Activated T-cell treated with anti-CD3 and anti-CD28 coated beads, Interleukin-2, amount 50 U/mL, for 24 hours (primary cell): ENCODE data around the gene PPM1N.
A peak's percentile ranks its signal among the peaks of the same experiment; 100 is the strongest.

ENCODE experiments used
- DNase-seq: peaks from one replicate; pipeline ENCODE4 v3.0.0-alpha.2; 2020
- H3K27ac Mint-ChIP-seq: 2 replicates; pipeline ENCODE4 v1.8.0; 2020; ENCODE audit warnings: mild to moderate bottlenecking, mixed read lengths
- H3K27me3 Mint-ChIP-seq: 2 replicates; pipeline ENCODE4 v1.8.0; 2020; ENCODE audit warnings: mixed read lengths
- H3K36me3 Mint-ChIP-seq: 2 replicates; pipeline ENCODE4 v1.8.0; 2020; ENCODE audit warnings: low read depth, mixed read lengths
- H3K4me1 Mint-ChIP-seq: 2 replicates; pipeline ENCODE4 v1.8.0; 2020; ENCODE audit warnings: low read depth, mixed read lengths
- H3K4me3 Mint-ChIP-seq: 2 replicates; pipeline ENCODE4 v1.8.0; 2020; ENCODE audit warnings: mild to moderate bottlenecking, moderate library complexity, mixed read lengths
- H3K9me3 Mint-ChIP-seq: 2 replicates; pipeline ENCODE4 v1.8.0; 2020; ENCODE audit warnings: mixed read lengths

Gene PPM1N

GRCh38 chr19:45492627-45493470 lies 5.4 kb upstream of the PPM1N start:
- peak overlapping the region; percentile 60 for H3K4me3 Mint-ChIP-seq
- no peak overlapping the region for H3K27ac Mint-ChIP-seq
- no peak for DNase-seq

GRCh38 chr19:45494261-45494916 lies 3.9 kb upstream of the PPM1N start:
- DNase-seq, result no peak
- H3K9me3 Mint-ChIP-seq, result no peaks in the 10 kb centered on the region
- no peak overlapping the region for H3K27ac Mint-ChIP-seq
- no peak overlapping the region for H3K4me3 Mint-ChIP-seq
- H3K36me3 Mint-ChIP-seq, result no peaks in the 10 kb centered on the region
- H3K27me3 Mint-ChIP-seq, result peaks cover 41% of the 10 kb centered on the region
- peaks cover 37% of the 10 kb centered on the region for H3K4me1 Mint-ChIP-seq

More at GRCh38 chr19:45492627-45493470, 5.4 kb upstream of the PPM1N start:
- peaks cover 28% of the 10 kb centered on the region for H3K4me1 Mint-ChIP-seq
- no peaks in the 10 kb centered on the region for H3K9me3 Mint-ChIP-seq
- no peaks in the 10 kb centered on the region for H3K36me3 Mint-ChIP-seq
- H3K27me3 Mint-ChIP-seq, result peaks cover 40% of the 10 kb centered on the region

- Mint-ChIP-seq H3K4me3 (peak overlapping the region; percentile 69), H3K27me3 (peaks cover 41% of the 10 kb centered on the region), H3K36me3 (no peaks in the 10 kb centered on the region), H3K4me1 (peaks cover 41% of the 10 kb centered on the region), H3K27ac (no peak overlapping the region), H3K9me3 (no peaks in the 10 kb centered on the region)
- DNase-seq, result no peak
Measured at GRCh38 chr19:45495178-45495577, 3.1 kb upstream of the PPM1N start.

- peak; percentile 70 for DNase-seq
Measured at GRCh38 chr19:45496349-45496953, 1.8 kb upstream of the PPM1N start.

GRCh38 chr19:45497791-45498190 lies 452 bp upstream of the PPM1N start:
- H3K27me3 Mint-ChIP-seq, result peaks cover 31% of the 10 kb centered on the region
- DNase-seq, result no peak
- H3K4me1 Mint-ChIP-seq, result peaks cover 48% of the 10 kb centered on the region
- no peak overlapping the region for H3K27ac Mint-ChIP-seq
- no peaks in the 10 kb centered on the region for H3K9me3 Mint-ChIP-seq
- peak overlapping the region; percentile 58 for H3K4me3 Mint-ChIP-seq
- no peaks in the 10 kb centered on the region for H3K36me3 Mint-ChIP-seq

More at GRCh38 chr19:45496349-45496953, 1.8 kb upstream of the PPM1N start:
- Mint-ChIP-seq H3K9me3 (no peaks in the 10 kb centered on the region), H3K36me3 (no peaks in the 10 kb centered on the region), H3K4me3 (peak overlapping the region; percentile 69), H3K27ac (no peak overlapping the region), H3K4me1 (peaks cover 45% of the 10 kb centered on the region), H3K27me3 (peaks cover 41% of the 10 kb centered on the region)

GRCh38 chr19:45499196-45500180 lies 1.2 kb downstream of the PPM1N start:
- Mint-ChIP-seq H3K4me3 (peak overlapping the region; percentile 27), H3K36me3 (no peaks in the 10 kb centered on the region), H3K9me3 (no peaks in the 10 kb centered on the region), H3K27ac (no peak overlapping the region), H3K4me1 (peaks cover 39% of the 10 kb centered on the region), H3K27me3 (peaks cover 24% of the 10 kb centered on the region)
- peak; percentile 83 for DNase-seq

- H3K27me3 Mint-ChIP-seq, result peaks cover 10% of the 10 kb centered on the region
- H3K4me3 Mint-ChIP-seq, result no peak overlapping the region
- H3K4me1 Mint-ChIP-seq, result peaks cover 41% of the 10 kb centered on the region
- no peaks in the 10 kb centered on the region for H3K36me3 Mint-ChIP-seq
- no peaks in the 10 kb centered on the region for H3K9me3 Mint-ChIP-seq
- DNase-seq, result no peak
- H3K27ac Mint-ChIP-seq, result no peak overlapping the region
Measured at GRCh38 chr19:45500918-45501729, 2.9 kb downstream of the PPM1N start.

- H3K4me3 Mint-ChIP-seq, result no peak overlapping the region
- H3K27me3 Mint-ChIP-seq, result peaks cover 9% of the 10 kb centered on the region
- H3K9me3 Mint-ChIP-seq, result no peaks in the 10 kb centered on the region
- H3K4me1 Mint-ChIP-seq, result peaks cover 43% of the 10 kb centered on the region
- H3K27ac Mint-ChIP-seq, result no peak overlapping the region
- DNase-seq, result no peak
- H3K36me3 Mint-ChIP-seq, result no peaks in the 10 kb centered on the region
Measured at GRCh38 chr19:45501730-45502014, 3.4 kb downstream of the PPM1N start.

- DNase-seq, result no peak
- H3K4me3 Mint-ChIP-seq, result no peak overlapping the region
- no peak overlapping the region for H3K27ac Mint-ChIP-seq
- H3K9me3 Mint-ChIP-seq, result no peaks in the 10 kb centered on the region
- H3K27me3 Mint-ChIP-seq, result peaks cover 8% of the 10 kb centered on the region
- no peaks in the 10 kb centered on the region for H3K36me3 Mint-ChIP-seq
- peaks cover 44% of the 10 kb centered on the region for H3K4me1 Mint-ChIP-seq
Measured at GRCh38 chr19:45502111-45502510, 3.9 kb downstream of the PPM1N start.

GRCh38 chr19:45503909-45504308 lies 5.7 kb downstream of the PPM1N start:
- H3K27ac Mint-ChIP-seq, result no peak overlapping the region
- H3K36me3 Mint-ChIP-seq, result peaks cover 4% of the 10 kb centered on the region
- no peaks in the 10 kb centered on the region for H3K9me3 Mint-ChIP-seq
- no peak for DNase-seq
- H3K4me3 Mint-ChIP-seq, result no peak overlapping the region
- peaks cover 35% of the 10 kb centered on the region for H3K4me1 Mint-ChIP-seq
- H3K27me3 Mint-ChIP-seq, result no peaks in the 10 kb centered on the region

- Mint-ChIP-seq H3K4me3 (peak overlapping the region; percentile 94), H3K27ac (peak overlapping the region; percentile 89), H3K4me1 (peaks cover 42% of the 10 kb centered on the region), H3K27me3 (no peaks in the 10 kb centered on the region), H3K36me3 (peaks cover 17% of the 10 kb centered on the region), H3K9me3 (no peaks in the 10 kb centered on the region)
- no peak for DNase-seq
Measured at GRCh38 chr19:45505151-45505995, 7.1 kb downstream of the PPM1N start.

- Mint-ChIP-seq H3K9me3 (no peaks in the 10 kb centered on the region), H3K4me1 (peaks cover 47% of the 10 kb centered on the region), H3K36me3 (peaks cover 23% of the 10 kb centered on the region), H3K27me3 (no peaks in the 10 kb centered on the region), H3K27ac (peak overlapping the region; percentile 89), H3K4me3 (peak overlapping the region; percentile 94)
- DNase-seq, result no peak
Measured at GRCh38 chr19:45505996-45506245, 7.7 kb downstream of the PPM1N start.
